GM18499 (cell line): ENCODE results near the gene GNG4.
"Not testable (repeated sequence)": the region's sequence is repeated elsewhere in the genome, so short reads cannot be mapped to it uniquely, and the experiment has no call there.

Source experiments
- ATAC-seq: cut with Tn5 transposase; IDR thresholded peaks from one replicate; pipeline ENCODE4 v1.9.1; 2021; ENCODE audit warnings: moderate number of reproducible peaks; ENCODE audit not compliant: insufficient read depth, unreplicated experiment

GNG4 gene

DNA sequence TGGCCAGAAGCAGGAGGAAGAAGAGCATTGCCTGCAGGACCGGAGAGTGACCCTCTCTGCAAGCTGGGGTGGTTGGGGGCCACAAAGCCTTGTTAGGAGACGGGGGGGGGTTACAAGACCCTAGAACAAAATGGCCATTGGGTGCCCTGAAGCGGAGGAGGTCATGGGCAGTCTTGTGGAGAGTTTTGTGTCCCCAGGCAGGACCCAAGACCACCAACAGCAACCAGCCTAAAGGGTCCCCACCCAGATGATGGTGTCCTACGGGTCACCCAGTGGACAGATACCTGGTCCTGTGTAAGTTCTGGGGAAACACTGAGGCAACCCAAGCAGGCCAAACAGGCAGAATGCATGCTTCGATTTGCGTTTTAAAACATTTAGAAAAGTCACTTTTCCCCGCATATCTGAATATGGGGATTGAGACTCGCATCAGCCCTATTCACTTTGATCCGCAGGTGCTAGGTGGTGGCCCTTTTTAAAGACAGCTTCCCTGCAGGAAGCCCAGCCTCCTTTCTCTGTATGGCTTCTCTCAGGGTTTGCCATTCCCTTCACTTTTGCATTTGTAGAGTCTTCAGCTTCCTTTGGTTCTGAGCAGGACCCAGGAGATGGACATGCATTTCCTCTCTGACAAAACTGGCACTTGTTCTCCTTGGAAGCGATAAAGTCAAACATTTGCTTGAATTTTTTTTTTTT, 21.1 kb downstream of the GNG4 start:
- ATAC-seq, result no peak

DNA sequence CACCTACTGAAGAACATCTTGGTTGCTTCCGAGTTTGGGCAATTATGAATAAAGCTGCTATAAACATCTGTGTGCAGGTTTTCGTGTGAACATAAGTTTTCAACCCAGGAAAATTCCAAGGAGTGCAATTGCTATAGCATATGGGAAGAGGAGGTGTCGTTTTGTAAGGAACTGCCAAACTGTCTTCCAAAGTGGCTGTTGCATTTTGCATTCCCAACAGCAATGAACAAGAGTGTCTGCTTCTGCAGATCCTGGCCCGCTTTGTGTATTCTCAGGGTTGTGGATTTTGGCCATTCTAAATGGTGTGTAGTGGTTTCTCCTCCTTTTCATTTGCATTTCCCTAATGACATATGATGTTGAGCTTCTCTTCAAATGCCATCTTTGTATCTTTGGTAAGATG, 23.8 kb downstream of the GNG4 start:
- no peak for ATAC-seq

DNA sequence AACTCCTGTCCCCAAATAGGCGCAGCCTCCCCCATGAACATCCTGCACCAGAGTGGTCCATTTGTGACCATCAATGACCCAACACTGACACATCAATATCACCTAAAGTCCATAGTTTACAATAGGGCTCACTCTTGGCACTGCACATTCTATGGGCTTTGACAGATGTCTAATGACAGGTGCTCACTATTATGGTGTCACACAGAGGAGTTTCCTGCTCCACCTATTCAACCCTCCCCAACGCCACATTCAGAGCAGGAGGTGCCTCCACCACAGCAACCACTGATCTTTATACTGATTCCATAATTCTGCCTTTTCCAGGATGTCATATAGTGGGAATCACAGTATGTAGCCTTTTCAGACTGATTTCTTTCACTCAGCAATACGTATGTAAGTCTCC, 24.2 kb downstream of the GNG4 start:
- ATAC-seq, result no peak

DNA sequence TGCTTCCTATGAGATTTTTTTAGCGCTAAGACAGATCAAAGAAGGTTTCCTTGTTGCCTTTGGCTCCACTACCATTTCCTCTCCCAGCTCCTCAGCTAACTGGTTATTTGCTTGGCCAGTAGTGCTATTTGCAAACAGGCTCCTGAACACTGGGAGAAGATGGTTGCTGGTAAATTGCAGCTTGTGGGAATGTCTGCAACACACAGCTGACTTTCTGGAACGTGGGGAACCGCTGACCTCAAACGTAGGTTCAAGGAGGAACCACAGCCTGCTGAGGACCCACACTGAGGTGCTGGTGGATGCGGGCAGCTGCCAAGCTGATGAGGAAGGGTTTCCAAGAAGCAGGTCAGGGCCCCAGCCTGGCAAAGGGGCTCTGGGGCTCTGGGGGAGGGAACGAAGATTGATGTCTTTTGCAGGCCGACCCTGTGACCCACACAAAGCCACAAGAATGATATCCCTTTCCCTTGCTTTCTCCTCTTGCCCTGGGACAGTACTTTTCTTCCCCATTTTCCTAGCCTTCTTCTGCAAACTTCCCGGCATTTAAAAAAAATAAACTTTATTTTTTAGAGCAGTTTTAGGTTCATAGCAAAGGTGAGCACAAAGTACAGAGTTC, 24.8 kb downstream of the GNG4 start:
- ATAC-seq, result no peak

DNA sequence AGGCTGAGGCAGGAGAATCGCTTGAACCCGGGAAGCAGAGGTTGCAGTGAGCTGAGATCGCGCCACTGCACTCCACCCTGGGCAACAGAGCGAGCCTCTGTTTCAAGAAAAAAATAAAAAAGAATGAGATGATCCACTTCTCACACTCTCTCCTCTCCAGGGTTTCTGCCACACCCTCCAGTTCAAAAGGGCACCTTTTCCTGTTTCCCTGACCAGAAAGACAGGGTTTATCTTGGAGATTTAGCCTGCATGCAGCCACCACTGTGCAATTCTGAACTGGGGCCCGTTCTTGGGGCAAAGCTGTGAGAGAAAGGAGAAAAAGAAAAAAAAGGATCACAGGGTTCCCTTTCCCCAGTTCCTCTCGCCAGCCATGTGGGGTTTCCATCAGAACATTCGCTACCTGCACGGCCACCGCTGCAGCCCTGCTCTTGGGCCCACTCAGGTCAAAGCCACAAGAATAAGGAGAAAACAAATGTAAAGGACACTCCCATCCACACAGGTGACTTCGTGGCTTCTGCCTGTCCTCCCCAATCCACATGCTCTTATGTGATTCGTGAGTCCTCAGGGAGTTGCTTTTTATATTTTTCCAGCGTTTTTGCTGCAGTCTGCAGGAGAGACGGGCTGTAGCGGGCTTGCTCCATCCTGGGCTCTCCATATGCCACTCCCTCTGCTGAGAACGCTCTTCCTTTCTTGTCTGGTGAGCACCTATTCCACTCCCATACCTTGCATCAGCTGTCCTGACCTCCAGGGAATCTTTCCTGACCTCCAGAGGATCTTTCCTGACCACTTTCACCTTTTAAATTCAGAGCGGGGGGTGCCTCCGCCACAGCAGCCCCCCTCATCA, 26.4 kb downstream of the GNG4 start:
- no peak for ATAC-seq

DNA sequence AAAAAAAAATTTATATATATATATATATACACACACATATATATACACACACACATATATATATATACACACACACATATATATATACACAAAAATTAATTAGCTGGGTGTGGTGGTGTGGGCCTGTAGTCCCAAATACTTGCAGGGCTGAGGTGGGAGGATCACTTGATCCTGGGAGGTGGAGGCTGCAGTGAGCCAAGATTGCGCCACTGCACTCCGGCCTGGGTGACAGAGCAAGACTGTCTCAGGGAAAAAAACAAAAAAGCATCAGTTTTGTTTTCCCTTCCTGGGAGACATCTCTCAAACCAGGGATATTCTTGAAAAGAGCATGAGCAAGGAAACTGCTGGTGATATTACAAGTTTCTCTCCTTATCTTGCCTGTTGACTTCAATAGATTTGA, 30.4 kb downstream of the GNG4 start:
- not testable (repeated sequence) for ATAC-seq

DNA sequence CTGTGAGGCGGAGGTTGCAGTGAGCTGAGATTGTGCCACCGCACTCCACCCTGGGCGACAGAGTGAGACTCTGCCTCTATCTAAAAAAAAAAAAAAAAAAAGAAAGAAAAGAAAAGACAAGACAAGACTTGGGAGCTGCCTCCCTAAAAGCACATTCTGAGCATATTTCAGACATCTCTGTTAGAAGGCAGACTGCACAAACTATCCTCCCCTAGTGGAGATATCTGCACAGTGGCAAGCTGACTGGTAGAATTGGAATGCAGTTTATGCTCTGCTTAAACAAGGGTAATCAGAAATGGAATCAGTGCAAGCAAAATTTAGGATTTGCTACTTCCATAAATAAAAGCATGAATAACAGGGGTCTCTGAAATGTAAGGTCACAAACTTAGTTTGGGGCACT, 31.8 kb downstream of the GNG4 start:
- no peak for ATAC-seq

DNA sequence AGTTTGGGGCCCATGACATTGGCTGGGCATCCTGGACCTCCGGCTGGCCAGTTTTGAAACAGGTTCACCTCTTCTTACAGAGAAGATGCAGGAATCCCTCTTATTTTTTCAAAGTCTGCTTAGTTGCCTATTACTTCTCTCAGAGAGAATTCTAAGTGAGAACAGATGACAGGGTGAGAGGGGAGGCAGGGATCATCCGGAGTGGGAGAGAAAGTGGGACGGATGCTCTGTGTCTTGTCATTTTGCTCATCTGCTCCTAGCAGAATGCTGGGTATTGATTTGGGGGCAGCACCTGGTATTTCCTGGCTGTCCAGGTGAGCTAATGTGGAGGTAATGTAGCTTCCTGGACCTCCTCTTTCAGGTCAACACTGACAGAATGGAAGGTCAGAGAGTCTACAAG, 32.4 kb downstream of the GNG4 start:
- no peak for ATAC-seq

DNA sequence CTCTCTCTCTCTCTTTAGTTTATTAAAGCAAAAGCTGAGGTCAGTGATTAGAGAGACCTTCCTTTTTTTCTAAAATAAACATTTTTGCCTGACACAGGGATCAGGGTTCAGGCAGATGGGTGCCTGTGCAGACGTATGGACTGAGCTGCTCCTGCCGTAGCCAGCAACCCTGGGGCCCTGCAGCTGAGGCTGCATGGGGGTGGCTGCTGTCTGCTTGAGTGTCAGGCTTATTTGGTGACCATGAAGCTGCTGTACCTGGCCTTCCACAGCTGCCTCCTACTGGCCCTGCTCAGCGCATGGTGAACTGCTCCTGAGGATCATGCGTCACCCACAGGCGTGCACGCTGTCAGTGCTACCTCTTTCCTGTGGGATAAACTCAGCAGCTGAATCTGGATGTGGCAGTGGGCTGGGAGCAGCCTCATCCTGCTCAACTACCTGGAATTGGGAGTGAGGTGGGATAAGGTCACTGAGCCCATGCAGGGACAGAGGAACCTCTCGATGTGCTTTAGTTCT, 35.1 kb downstream of the GNG4 start:
- ATAC-seq, result no peak

DNA sequence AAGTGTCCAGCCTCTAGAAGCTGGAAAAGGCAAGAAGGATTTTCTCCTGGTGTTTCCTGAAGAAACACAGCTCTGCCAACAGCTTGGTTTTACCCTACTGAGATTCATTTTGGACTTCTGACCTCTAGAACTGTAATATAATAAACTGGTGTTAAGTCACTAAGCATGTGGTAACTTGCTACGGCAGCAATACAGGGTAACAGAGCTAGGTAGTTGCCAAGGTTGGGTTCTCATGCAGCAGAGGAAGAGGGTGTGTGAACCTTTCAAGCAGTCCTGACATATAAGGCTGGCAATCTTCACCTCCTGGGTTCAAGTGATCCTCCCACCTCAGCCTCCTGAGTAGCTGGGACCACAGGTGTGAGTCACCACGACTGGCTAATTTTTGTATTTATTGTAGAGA, 36.0 kb downstream of the GNG4 start:
- ATAC-seq, result no peak

DNA sequence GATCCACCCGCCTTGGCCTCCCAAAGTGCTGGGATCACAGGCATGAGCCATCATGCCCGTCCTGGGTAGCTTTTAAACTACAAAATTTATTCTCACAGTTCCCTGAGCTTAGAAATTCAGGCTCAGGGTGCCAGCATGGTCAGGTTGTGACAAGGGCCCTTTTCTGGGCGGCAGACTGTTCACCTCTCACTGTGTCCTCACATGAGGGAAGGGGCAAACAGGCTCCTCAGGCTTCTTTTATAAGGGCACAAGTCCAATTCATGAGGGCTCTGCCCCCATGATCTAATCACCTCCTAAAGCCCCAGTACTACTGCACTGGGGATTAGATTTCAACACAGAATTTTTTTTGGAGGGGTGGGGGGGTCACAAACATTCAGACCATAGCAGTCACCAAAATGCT, 36.8 kb downstream of the GNG4 start:
- no peak for ATAC-seq

DNA sequence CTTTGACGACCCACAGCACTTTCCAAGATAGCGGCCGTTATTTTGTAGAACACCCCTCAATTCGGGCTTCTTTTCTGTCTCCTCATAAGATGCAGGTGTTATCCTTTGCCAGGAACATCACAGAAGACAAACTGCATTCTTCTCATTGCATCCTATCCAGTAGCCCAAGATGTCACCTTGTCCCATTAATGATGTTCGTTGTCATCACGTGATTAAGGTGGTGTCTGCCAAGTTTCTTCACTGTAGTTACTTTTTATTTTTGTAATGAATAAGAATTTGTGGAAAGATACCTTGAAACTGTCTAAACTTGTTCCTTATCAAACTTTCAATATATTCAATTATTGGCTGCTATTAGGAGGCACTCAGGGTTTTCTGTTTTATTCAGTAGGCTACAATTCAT, 39.4 kb downstream of the GNG4 start:
- ATAC-seq, result no peak

DNA sequence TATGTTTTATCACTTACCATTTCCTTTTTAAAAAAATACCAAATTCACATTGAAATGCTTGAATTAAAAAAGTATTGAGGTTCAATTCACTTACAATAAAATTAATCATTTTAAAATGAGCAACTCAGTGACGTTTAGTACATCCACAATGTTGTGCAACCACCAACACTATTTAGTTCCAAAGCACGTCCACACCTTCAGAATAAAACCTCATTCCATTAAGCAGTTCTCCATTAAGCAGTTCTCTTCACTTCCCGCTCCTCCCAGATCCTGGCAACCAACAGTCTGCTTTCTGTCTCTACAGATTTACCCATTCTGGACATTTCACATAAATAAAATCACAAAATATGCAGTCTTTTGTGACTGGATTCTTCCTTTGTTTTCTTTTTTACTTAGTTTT, 41.3 kb downstream of the GNG4 start:
- ATAC-seq, result no peak

DNA sequence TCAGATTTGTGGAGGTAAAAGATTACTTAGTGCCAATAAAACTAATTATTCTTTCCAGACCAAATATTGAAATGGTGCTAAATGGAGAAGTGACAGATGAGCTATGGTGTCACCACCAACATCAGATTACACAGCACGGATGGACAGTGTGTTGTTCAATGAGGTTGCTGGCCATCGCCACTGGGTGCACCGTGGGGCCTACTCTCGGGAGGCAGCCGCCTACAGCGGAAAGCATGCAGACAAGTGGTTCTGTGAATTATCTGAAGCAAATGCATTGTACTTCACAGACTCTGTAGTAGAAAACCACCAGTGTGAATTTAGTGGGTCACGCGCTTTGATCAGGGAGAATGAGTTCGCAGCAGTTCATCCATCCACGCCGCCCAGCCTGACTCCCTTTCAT, 42.3 kb downstream of the GNG4 start:
- no peak for ATAC-seq

DNA sequence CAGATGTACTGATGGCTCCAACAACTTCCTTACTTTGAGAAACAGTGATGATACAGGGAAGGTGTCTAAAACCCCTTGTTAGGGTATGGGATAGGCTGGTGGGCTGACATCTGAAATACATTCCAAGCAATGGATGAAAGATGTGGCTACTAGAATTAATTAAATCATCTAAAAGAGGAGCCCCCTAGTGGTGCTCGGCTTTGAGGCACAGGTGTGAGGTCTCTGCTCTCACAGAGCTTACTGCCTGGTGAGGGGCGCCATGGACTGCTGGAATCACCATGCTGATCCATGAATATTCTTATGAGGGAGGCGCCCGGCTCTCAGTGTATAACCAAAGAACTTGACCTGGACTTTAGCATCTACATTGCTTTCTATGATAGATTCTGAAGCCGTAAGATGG, 48.5 kb downstream of the GNG4 start:
- no peak for ATAC-seq

DNA sequence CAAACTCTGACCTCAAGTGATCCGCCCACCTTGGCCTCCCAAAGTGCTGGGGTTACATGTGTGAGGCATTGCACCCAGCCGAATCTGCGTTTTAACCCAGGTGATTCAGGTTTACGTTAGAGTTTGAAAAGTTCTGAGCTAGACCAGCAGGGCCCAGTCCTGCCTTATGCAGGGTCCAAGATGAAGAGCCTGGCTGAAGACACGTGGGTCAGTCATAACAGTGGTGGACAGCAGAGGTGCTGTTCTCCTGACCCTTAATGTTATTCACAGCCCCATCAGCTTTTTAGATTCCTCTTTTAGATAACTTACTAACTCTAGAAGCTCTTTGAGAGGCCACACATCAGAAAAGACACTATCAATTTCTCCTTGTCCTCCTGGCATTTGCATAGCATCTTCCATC, 50.0 kb downstream of the GNG4 start:
- no peak for ATAC-seq

DNA sequence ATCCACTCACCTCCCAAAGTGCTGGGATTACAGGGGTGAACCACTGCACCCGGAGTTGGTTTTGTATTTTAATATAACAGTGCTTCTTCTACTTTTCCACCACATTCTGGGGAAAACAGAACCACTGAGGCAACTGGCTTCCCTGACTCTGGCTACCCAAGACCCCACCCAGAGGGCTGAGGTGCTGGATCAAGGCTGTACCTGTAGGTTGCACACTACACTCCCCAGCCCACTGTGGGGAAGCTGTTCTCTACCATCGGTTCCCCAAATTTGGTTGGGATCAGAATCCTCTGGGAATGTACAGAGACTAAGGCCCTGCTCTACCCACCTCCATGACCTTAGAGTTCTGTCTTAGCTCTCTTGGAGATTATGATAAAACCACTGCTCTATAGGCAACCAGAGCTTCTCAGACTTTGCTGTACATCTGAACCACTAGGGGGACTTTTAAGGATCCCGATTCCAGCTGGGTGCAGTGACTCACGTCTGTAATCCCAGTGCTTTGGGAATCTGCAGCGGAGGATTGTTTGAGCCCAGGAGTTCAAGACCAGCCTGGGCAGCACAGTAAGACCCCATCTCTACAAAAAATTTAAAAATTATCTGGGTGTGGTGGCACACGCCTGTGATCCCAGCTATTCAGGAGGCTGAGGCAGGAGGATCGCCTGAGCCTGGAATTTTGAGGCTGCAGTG, 51.6 kb downstream of the GNG4 start:
- no peak for ATAC-seq

DNA sequence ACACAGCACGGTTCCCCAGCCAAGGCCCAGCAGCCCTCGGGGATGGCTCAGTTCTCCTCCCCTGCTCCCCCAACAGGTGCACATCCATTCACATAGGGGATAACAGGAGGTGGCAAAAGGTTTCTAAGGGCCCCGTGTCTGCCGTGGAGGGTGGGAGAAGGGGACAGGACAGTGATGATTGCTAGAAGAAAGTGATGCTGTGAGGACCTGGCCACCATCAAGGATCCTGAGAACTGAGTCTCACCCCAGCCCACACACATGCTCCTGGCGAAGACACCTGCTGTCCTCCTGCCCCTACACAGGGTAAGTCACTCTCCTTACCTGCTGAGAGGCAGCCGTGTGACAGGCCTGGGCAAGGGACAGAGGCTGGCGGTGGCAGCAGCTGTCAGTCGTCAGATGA, 54.5 kb downstream of the GNG4 start:
- ATAC-seq, result no peak

DNA sequence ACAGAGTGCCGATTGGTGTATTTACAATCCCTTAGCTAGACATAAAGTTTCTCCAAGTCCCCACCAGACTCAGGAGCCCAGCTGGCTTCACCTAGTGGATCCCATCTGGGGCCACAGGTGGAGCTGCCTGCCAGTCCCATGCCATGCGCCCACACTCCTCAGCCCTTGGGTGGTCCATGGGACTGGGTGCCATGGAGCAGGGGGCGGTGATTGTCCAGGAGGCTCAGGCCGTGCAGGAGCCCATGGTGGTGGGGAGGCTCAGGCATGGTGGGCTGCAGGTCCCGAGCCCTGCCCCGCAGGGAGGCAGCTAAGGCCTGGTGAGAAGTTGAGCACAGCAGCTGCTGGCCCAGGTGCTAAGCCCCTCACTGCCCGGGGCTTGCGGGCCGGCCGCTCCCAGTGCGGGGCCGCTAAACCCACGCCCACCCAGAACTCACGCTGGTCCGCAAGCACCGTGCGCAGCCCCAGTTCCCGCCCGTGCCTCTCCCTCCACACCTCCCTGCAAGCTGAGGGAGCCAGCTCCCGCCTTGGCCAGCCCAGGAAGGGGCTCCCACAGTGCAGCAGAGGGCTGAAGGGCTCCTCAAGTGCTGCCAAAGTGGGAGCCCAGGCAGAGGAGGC, 55.2 kb downstream of the GNG4 start:
- ATAC-seq, result not testable (repeated sequence)

DNA sequence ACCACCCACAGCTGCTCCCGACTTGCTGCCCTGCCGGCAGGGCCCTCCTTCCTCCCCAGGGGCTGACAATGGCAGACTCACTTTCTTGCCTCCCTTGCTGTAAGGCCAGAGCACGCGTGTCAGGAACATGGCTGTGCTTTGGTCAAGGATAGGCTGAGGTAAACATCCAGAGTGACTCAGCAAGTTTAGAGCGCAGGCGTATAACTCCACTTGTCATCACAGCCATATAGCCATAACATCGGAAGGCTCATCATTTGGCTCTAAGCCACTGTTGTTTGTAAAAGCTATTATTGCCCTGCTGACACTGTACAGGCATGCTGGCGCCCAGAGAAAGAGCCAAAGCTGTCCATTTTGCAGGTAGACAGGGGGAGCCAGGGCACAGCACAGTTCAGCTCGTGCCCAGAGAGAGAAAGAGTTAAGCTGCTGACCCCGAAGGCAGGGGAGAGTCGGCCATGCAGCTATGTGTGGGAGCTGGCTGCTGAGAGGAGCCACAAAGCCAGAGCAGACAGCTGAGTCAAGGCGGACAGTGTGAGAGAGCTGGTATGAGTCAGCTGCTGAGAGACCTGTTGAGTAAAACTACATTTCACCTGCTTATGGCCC, 60.6 kb downstream of the GNG4 start:
- no peak for ATAC-seq
